ENCODE measurements around the gene TLR4.

TLR4 gene

GRCh38 chr9:117704024-117704575, at the start of gene TLR4:
TSS of gene TLR4 (plus strand) at chr9:117704403. CDS start at chr9:117704473, 70 bp downstream.
- DNase-seq = no peak

GRCh38 chr9:117656002-117656401, 48.2 kb upstream of the TLR4 start:
- DNase-seq = no peak

- DNase-seq = no peak
Observed at GRCh38 chr9:117662651-117663050, 41.6 kb upstream of the TLR4 start.

GRCh38 chr9:117664419-117664818, 39.8 kb upstream of the TLR4 start:
- no peak for DNase-seq

GRCh38 chr9:117665601-117666385, 38.4 kb upstream of the TLR4 start:
- no peak for DNase-seq

- no peak for DNase-seq
Observed at GRCh38 chr9:117671468-117671867, 32.7 kb upstream of the TLR4 start.

GRCh38 chr9:117672369-117672768, 31.8 kb upstream of the TLR4 start:
- DNase-seq = no peak

- DNase-seq = no peak
Observed at GRCh38 chr9:117677572-117677971, 26.6 kb upstream of the TLR4 start.

GRCh38 chr9:117678871-117679270, 25.3 kb upstream of the TLR4 start:
- DNase-seq = no peak

GRCh38 chr9:117679416-117679815, 24.8 kb upstream of the TLR4 start:
- DNase-seq = no peak

GRCh38 chr9:117681888-117682287, 22.3 kb upstream of the TLR4 start:
- no peak for DNase-seq

GRCh38 chr9:117682955-117683710, 21.1 kb upstream of the TLR4 start:
- no peak for DNase-seq

GRCh38 chr9:117687532-117687931, 16.7 kb upstream of the TLR4 start:
- DNase-seq = no peak

- DNase-seq = no peak
Observed at GRCh38 chr9:117691367-117691766, 12.8 kb upstream of the TLR4 start.

GRCh38 chr9:117696154-117696553, 8.0 kb upstream of the TLR4 start:
- DNase-seq = no peak

GRCh38 chr9:117697046-117697445, 7.2 kb upstream of the TLR4 start:
- DNase-seq = no peak

- no peak for DNase-seq
Observed at GRCh38 chr9:117703537-117703936, 666 bp upstream of the TLR4 start.

GRCh38 chr9:117704597-117704996, 394 bp downstream of the TLR4 start:
- no peak for DNase-seq

GRCh38 chr9:117705386-117705785, 1.2 kb downstream of the TLR4 start:
- no peak for DNase-seq

- DNase-seq = no peak
Observed at GRCh38 chr9:117706421-117707116, 2.4 kb downstream of the TLR4 start.

GRCh38 chr9:117707561-117707960, 3.4 kb downstream of the TLR4 start:
- no peak for DNase-seq

GRCh38 chr9:117709936-117710335, 5.7 kb downstream of the TLR4 start:
- no peak for DNase-seq

- DNase-seq = no peak
Observed at GRCh38 chr9:117714282-117714681, 10.1 kb downstream of the TLR4 start.

Measured in CD4-positive, alpha-beta T cell treated with Interleukin-6 for 4 hours (primary cell).